Right lung (tissue), 5 donors: Measurements from ENCODE around the gene REX1BD. TPM values are rescaled to one million over a fixed set of nuclear protein-coding genes. Genes with fewer than 3 reads are reported as not detected.

ENCODE experiments used
- DNase-seq, 2 donors: peaks; one replicate each; pipeline ENCODE4 v3.0.0-alpha.2; 2013
- polyA plus RNA-seq, 5 donors: library from polyadenylated mRNA; unstranded; fragments of 120-200 nt; gene quantifications; one replicate each; pipeline versions ENCODE4 v1.2.1 to v1.2.3, GENCODE V29; 2013; ENCODE audit warnings: inconsistent platforms in 1 of 5, low replicate concordance in 1 of 5; ENCODE audit not compliant: insufficient read length in 5 of 5, insufficient read depth in 1 of 5

REX1BD gene
- polyA plus RNA-seq, 5 donors: 20.5 to 52.2 (median 24.2) TPM

DNA sequence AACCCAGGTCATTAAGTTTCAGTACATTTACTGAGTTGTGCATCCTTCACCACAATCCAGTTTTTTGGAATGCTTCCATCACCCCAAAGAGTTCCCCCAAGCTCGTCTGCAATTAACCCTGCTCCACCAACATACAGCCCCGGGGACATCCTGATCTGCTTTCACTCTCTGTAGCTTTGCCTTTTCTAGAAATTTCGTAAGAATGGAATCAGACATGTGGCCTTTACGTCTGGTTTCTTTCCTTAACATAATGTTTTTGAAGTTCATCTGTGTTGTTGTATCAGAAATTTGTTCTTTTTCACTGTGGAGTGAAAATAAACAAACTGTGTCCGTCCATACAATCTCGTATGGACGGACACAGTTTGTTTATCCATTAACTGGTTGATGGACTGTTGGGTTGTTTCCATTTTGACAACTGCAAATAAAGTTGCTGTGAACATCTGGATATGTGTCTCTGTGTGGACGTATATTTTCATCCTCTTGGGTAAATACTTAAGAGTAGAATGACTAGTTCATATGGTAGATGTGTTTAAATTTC lies 51.2 kb downstream of the REX1BD start:
- DNase-seq: no peak

Other genes with a start within 250 kb of the REX1BD start
- 10 to 100 TPM; 13.0 to 25.3 (median 20.2) TPM for gene PGPEP1, start 248.2 kb upstream of the REX1BD start, polyA plus RNA-seq
- gene GDF15, start 202.6 kb upstream of the REX1BD start, polyA plus RNA-seq: 10 to 100 TPM; 17.9 to 43.4 (median 21.5) TPM
- 1 to 10 TPM in 4 of 5 donors, under 1 TPM in 1; 0.80 to 2.3 (median 1.6) TPM for gene LRRC25, start 191.2 kb upstream of the REX1BD start, polyA plus RNA-seq
- gene SSBP4, start 169.4 kb upstream of the REX1BD start, polyA plus RNA-seq: 100 to 1,000 TPM in 1 of 5 donors, 10 to 100 TPM in 4; 48.4 to 133 (median 73.2) TPM
- gene ISYNA1, start 150.7 kb upstream of the REX1BD start, polyA plus RNA-seq: 100 to 1,000 TPM in 3 of 5 donors, 10 to 100 TPM in 2; 87.8 to 211 (median 117) TPM
- gene ELL, start 66.7 kb upstream of the REX1BD start, polyA plus RNA-seq: 10 to 100 TPM in 2 of 5 donors, 1 to 10 TPM in 3; 6.9 to 12.4 (median 9.0) TPM
- 100 to 1,000 TPM; 161 to 287 (median 204) TPM for gene FKBP8, start 45.2 kb upstream of the REX1BD start, polyA plus RNA-seq
- gene KXD1, start 30.9 kb upstream of the REX1BD start, polyA plus RNA-seq: 10 to 100 TPM; 65.2 to 89.5 (median 73.3) TPM
- 1,000 to 10,000 TPM in 1 of 5 donors, 100 to 1,000 TPM in 4; 870 to 1,083 (median 885) TPM for gene UBA52, start 16.9 kb upstream of the REX1BD start, polyA plus RNA-seq
- 100 to 1,000 TPM; 178 to 372 (median 239) TPM for gene CRLF1, start 18.0 kb downstream of the REX1BD start, polyA plus RNA-seq
- 10 to 100 TPM; 24.7 to 44.5 (median 32.4) TPM for gene TMEM59L, start 24.1 kb downstream of the REX1BD start, polyA plus RNA-seq
- gene KLHL26, start 48.2 kb downstream of the REX1BD start, polyA plus RNA-seq: 1 to 10 TPM; 3.1 to 9.9 (median 5.3) TPM
- gene CRTC1, start 94.9 kb downstream of the REX1BD start, polyA plus RNA-seq: 10 to 100 TPM; 12.8 to 26.9 (median 16.0) TPM
- under 1 TPM in 1 of 5 donors, not detected in 4; 0.60 TPM for gene COMP, start 202.5 kb downstream of the REX1BD start, polyA plus RNA-seq
- 10 to 100 TPM; 34.0 to 58.4 (median 52.9) TPM for gene UPF1, start 243.2 kb downstream of the REX1BD start, polyA plus RNA-seq